Mesothelial cell of epicardium (in vitro differentiated cells): Measurements from ENCODE around the gene LAMB2. TPM values are rescaled to one million over a fixed set of nuclear protein-coding genes. Genes with fewer than 3 reads are reported as not detected.

Source experiments
- DNase-seq, 2 experiments: peaks; one replicate each; pipeline ENCODE4 v3.0.0; 2021; ENCODE audit warnings: low spot score in 2 of 2; ENCODE audit not compliant: unreplicated experiment in 2 of 2
- H3K27ac Mint-ChIP-seq: 2 replicates; pipeline ENCODE4 v1.8.0; 2021; ENCODE audit warnings: mixed read lengths
- H3K27me3 Mint-ChIP-seq: 2 replicates; pipeline ENCODE4 v1.8.0; 2021; ENCODE audit warnings: low read depth, mixed read lengths
- H3K36me3 Mint-ChIP-seq: 2 replicates; pipeline ENCODE4 v1.8.0; 2021; ENCODE audit warnings: mixed read lengths
- H3K4me1 Mint-ChIP-seq: 2 replicates; pipeline ENCODE4 v1.8.0; 2021; ENCODE audit warnings: mixed read lengths
- H3K4me3 Mint-ChIP-seq: 2 replicates; pipeline ENCODE4 v1.8.0; 2021; ENCODE audit warnings: mild to moderate bottlenecking, moderate library complexity, mixed read lengths
- H3K9me3 Mint-ChIP-seq: 2 replicates; pipeline ENCODE4 v1.8.0; 2021; ENCODE audit warnings: mixed read lengths
- CTCF ChIP-seq: fragments of 200-600 bp; sonication (generic); IDR thresholded peaks from one replicate; pipeline ENCODE4 v1.5.0; 2021; ENCODE audit warnings: antibody characterized with exemption; ENCODE audit not compliant: unreplicated experiment
- total RNA-seq: library from RNA; stranded (reverse); gene quantifications from 3 replicates; pipeline ENCODE4 v1.2.1, GENCODE V29; 2021

The LAMB2 gene
- total RNA-seq, 1 donor from 2014 or later: 359 TPM

DNA sequence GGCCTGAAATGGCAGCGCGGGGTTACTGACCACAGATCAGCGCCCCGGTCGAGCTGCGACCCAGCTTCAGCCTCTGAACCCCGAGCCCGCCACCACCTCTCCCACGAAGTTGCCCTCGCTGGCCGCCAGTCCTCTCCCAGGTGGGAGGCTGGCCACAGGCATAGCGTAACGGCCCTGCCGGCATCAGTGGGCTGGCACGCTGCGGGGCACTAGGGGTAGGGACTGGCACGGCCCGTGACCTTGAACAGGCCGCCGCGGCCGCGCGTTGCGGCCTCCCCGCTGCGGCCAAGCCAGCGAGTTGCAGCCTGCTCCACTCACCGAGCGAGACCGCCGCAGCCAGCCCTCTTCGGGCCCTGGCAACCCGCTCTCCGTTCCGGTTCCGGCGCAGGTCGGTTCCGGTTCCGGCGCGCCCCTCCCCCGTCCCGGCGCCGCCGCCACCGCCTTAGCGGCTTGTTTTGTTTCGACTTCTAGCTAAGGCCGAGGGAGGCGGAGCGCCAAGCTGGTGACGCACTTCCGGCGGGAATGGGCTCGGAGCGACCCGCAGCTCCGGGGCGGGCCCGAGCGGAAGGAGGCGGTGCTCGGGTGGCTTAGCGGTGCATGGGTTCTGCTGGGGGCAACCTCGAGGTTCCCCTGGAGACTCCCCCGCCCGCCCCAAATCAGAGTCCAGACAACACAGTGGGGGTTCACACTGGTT, 12.3 kb downstream of the LAMB2 start, which contains the start of gene USP19:
Gene USP19 (minus strand): TSS at position 386 of the 694 bp plus-strand sequence. CDS start 1,678 bp downstream, outside the sequence.
- DNase-seq: peak; percentile 83 to 89
- Mint-ChIP-seq H3K36me3 (peaks cover 19% of the 10 kb centered on the region), H3K9me3 (no peaks in the 10 kb centered on the region)

GRCh38 chr3:49120096-49120437, 12.8 kb downstream of the LAMB2 start:
- Mint-ChIP-seq H3K36me3 (peaks cover 22% of the 10 kb centered on the region), H3K27me3 (no peaks in the 10 kb centered on the region), H3K4me1 (peaks cover 11% of the 10 kb centered on the region), H3K4me3 (peak overlapping the region; percentile 85), H3K27ac (peak overlapping the region; percentile 97), H3K9me3 (no peaks in the 10 kb centered on the region)
- no peak for TF ChIP-seq CTCF
- no peak for DNase-seq

More for the DNA sequence above, 12.3 kb downstream of the LAMB2 start, which contains the start of gene USP19:
- Mint-ChIP-seq H3K4me3 (peak within 1 kb of the TSS; percentile 85), H3K27me3 (no peaks in the 10 kb centered on the region), H3K4me1 (peaks cover 11% of the 10 kb centered on the region), H3K27ac (peak within 1 kb of the TSS; percentile 97)
- TF ChIP-seq CTCF: no peak

- H3K27ac Mint-ChIP-seq: peak overlapping the region; percentile 97
- H3K4me1 Mint-ChIP-seq: peaks cover 11% of the 10 kb centered on the region
- H3K36me3 Mint-ChIP-seq: peaks cover 21% of the 10 kb centered on the region
These were observed 13.4 kb downstream of the LAMB2 start for GRCh38 chr3:49119439-49119838.

DNA sequence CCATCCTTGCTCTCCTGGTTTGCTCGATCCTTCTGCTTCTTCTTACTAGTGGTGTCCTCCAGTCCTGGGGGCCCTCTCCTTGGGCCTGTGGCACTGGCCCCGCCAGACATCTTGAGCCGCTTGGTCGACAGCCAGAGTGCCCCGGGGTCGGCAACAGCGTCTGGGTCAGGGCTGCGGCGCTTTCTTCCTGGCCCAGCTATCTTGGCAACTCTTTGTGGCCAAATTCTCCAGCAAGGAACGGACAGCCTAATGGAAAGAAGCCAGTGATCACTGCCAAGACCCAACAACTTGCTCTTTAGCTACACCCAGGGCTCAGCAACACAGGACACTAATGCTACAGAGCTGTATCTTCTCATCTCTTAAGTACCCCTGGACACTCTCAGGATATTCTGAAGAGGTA, 13.8 kb downstream of the LAMB2 start:
- peak overlapping the region; percentile 85 for H3K4me3 Mint-ChIP-seq
- peak overlapping the region; percentile 16 for H3K27ac Mint-ChIP-seq

More at GRCh38 chr3:49119439-49119838, 13.4 kb downstream of the LAMB2 start:
- no peaks in the 10 kb centered on the region for H3K27me3 Mint-ChIP-seq
- TF ChIP-seq CTCF: no peak
- H3K4me3 Mint-ChIP-seq: peak overlapping the region; percentile 85
- H3K9me3 Mint-ChIP-seq: no peaks in the 10 kb centered on the region
- no peak for DNase-seq

DNA sequence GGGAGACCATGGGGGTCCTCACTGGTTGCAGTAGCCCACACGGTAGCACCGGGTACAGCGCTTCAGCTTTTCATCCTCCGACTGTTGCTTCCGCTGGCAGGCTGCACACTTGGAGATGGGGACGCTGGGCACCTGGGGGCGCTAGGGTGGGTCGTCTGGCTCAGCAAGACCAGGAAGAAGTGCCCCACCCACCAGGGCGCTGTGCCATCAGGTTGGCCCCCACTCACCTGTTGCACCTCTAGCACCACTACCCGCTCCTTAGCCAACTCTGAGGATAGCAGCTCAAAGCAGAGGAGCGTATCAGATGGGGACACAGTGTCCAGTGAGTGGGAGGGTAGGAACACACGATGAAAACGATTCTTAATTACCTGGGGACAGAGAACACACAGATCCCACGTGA, 20.6 kb downstream of the LAMB2 start:
- no peak for DNase-seq
- peaks cover 38% of the 10 kb centered on the region for H3K36me3 Mint-ChIP-seq
- no peak overlapping the region for H3K27ac Mint-ChIP-seq
- H3K9me3 Mint-ChIP-seq: no peaks in the 10 kb centered on the region
- no peaks in the 10 kb centered on the region for H3K27me3 Mint-ChIP-seq
- H3K4me3 Mint-ChIP-seq: no peak overlapping the region
- no peak for TF ChIP-seq CTCF
- no peaks in the 10 kb centered on the region for H3K4me1 Mint-ChIP-seq

More for the DNA sequence above, 13.8 kb downstream of the LAMB2 start:
- TF ChIP-seq CTCF: no peak
- Mint-ChIP-seq H3K9me3 (no peaks in the 10 kb centered on the region), H3K27me3 (no peaks in the 10 kb centered on the region), H3K4me1 (peaks cover 11% of the 10 kb centered on the region), H3K36me3 (peaks cover 21% of the 10 kb centered on the region)
- no peak for DNase-seq
